Lung (tissue), 12 donors: Measurements from ENCODE around the gene ARID5B. TPM values are rescaled to one million over a fixed set of nuclear protein-coding genes. Genes with fewer than 3 reads are reported as not detected.
A peak's percentile ranks its signal among the peaks of the same experiment; 100 is the strongest.

ENCODE experiments used
- ATAC-seq: fragments of 200-7000 bp; cut with Tn5 transposase; one replicate; pipeline ENCODE4 v1.9.1; 2020; ENCODE audit warnings: moderate number of reproducible peaks; ENCODE audit not compliant: insufficient read depth, low FRiP score
- DNase-seq, 3 donors: peaks; one replicate each; pipeline ENCODE4 v3.0.0-alpha.2; 2013 to 2017
- H3K27ac ChIP-seq, 2 donors: one replicate each; pipeline ENCODE4 v1.5.1; 2013; ENCODE audit warnings: mild to moderate bottlenecking in 2 of 2, moderate library complexity in 2 of 2, control low read depth in 1 of 2, inconsistent platforms in 1 of 2, low read depth in 1 of 2, low read length in 1 of 2
- H3K27me3 ChIP-seq, 3 donors: one replicate each; pipeline ENCODE4 v1.5.1; 2013; ENCODE audit warnings: low read length in 2 of 3; ENCODE audit not compliant: control insufficient read depth in 3 of 3, insufficient read depth in 3 of 3
- H3K36me3 ChIP-seq, 4 donors: one replicate each; pipeline ENCODE4 v1.5.1; 2013; ENCODE audit warnings: low read length in 4 of 4, mild to moderate bottlenecking in 1 of 4, moderate library complexity in 1 of 4; ENCODE audit not compliant: control insufficient read depth in 4 of 4, insufficient read depth in 4 of 4
- H3K4me1 ChIP-seq, 5 donors: one replicate each; pipeline ENCODE4 v1.5.1; 2013; ENCODE audit warnings: low read length in 5 of 5, mild to moderate bottlenecking in 2 of 5, moderate library complexity in 1 of 5; ENCODE audit not compliant: control insufficient read depth in 5 of 5, insufficient read depth in 5 of 5
- H3K4me3 ChIP-seq: one replicate; pipeline ENCODE4 v1.5.1; 2013; ENCODE audit warnings: mild to moderate bottlenecking, control low read depth, moderate library complexity
- H3K9ac ChIP-seq, 2 donors: one replicate each; pipeline ENCODE4 v1.5.1; 2013; ENCODE audit warnings: low read length in 2 of 2, control low read depth in 1 of 2; ENCODE audit not compliant: insufficient read depth in 1 of 2
- H3K9me3 ChIP-seq, 4 donors: one replicate each; pipeline ENCODE4 v1.5.1; 2013; ENCODE audit warnings: low read length in 3 of 4, mild to moderate bottlenecking in 1 of 4, moderate library complexity in 1 of 4; ENCODE audit not compliant: control insufficient read depth in 4 of 4, insufficient read depth in 3 of 4
- CTCF ChIP-seq: IDR thresholded peaks from 2 replicates; pipeline ENCODE4 v1.5.1; 2012; ENCODE audit warnings: mild to moderate bottlenecking; ENCODE audit errors: control extremely low read depth, extremely low read depth
- WGBS, 2 donors: extraction: QIAGEN DNeasy Blood & Tissue Kit; methylation state at CpG; one replicate each; pipeline ENCODE4 v1.1.7; 2013; 5-methylcytosine and 5-hydroxymethylcytosine counted together
- polyA plus RNA-seq, 2 donors: library from polyadenylated mRNA; stranded (reverse); fragments of 200-250 nt; gene quantifications; one replicate each; pipeline ENCODE4 v1.2.1, GENCODE V29; 2013
- total RNA-seq, 2 donors: library from RNA; depleted of rRNA in 1 of 2; stranded (reverse); fragments of >200 nt in 1 of 2; gene quantifications; one replicate each; pipeline ENCODE4 v1.2.1, GENCODE V29; 2014 to 2021
- donor health status: control.
- donor health status: control.
- donor health status: Bipolar disorder and iron deficiency.
- donor health status: healthy.
- donor health status: DM: yes; HTN: yes; CAD: no.

The ARID5B gene
- total and polyA plus RNA-seq, 4 donors, result 7.8 to 95.3 (median 22.0) TPM

DNA sequence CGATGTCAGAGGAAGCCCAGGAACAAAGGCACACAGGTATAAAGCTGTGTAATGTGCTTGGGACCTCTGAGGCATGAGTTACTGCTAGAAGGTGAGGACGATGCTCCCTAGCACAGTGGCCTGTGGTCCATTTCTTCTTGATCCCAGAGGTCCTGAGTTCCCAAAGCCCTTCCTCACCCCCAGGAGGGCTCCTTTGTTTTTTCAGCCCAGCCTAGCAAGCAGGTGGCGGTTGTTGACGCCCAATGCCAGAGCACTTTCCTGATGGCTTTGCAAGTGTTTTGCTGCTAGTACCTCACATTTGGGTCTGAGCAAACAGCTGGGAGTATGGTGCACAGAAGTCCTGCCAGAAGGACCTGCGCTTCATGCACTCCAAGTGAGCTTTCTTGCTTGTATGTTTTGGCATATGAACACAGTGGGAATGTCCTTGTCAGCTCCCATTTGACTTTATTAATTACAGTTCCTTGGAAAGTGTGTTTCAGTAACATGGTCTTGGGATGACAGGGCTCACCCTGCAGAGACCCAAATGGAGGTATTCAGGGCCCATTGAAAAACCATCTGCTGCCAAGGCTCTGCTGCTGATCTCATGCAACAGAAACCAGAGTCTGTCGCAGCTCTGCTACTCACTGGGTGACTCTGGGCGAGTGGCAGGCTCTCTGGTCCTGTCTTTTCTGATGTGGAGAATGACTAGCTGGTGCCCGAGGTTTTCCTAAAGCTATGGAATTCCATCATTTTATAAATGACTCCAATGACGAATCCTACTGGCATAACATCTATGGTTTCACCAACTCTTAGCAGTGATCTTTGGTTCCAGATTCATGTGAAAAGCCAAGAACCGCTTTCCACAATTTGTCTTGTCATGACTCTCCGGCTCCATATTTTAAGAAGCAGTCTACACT lies 134.9 kb downstream of the ARID5B start:
- Histone ChIP-seq H3K4me3 (no peak overlapping the region), H3K27me3 (no peaks in the 10 kb centered on the region), H3K9ac (peak overlapping the region in 1 of 2 donors; percentile 52), H3K27ac (peak overlapping the region in 1 of 2 donors; percentile 60), H3K4me1 (peaks cover 5 to 40% (median 20%) of the 10 kb centered on the region in 5 donors), H3K36me3 (no peaks in the 10 kb centered on the region), H3K9me3 (peaks cover 0 to 2% (median 0%) of the 10 kb centered on the region in 4 donors)
- ATAC-seq, result no peak
- 84 to 91% methylated on average over 11 of the region's 11 CpGs for WGBS, 2 donors
- DNase-seq, result no peak
- TF ChIP-seq CTCF, result no peak

GRCh38 chr10:62037166-62037831 lies 135.8 kb downstream of the ARID5B start:
- H3K4me3 ChIP-seq, result no peak overlapping the region
- H3K9ac ChIP-seq, result peak overlapping the region in 1 of 2 donors; percentile 52
- H3K36me3 ChIP-seq, result no peaks in the 10 kb centered on the region
- ATAC-seq (no peak), DNase-seq (peak in 1 of 3 donors; percentile 50)
- H3K9me3 ChIP-seq, result peaks cover 0 to 2% (median 0%) of the 10 kb centered on the region in 4 donors
- H3K27ac ChIP-seq, result peak overlapping the region in 1 of 2 donors; percentile 22
- peaks cover 5 to 43% (median 20%) of the 10 kb centered on the region in 5 donors for H3K4me1 ChIP-seq
- no peaks in the 10 kb centered on the region for H3K27me3 ChIP-seq
- 62 to 66% methylated on average over 8 of the region's 8 CpGs for WGBS, 2 donors
- TF ChIP-seq CTCF, result no peak

- Histone ChIP-seq H3K27me3 (no peaks in the 10 kb centered on the region), H3K9ac (no peak overlapping the region), H3K27ac (peak overlapping the region in 1 of 2 donors; percentile 25), H3K4me3 (no peak overlapping the region), H3K36me3 (no peaks in the 10 kb centered on the region), H3K4me1 (peaks cover 5 to 43% (median 20%) of the 10 kb centered on the region in 5 donors), H3K9me3 (peaks cover 0 to 2% (median 0%) of the 10 kb centered on the region in 4 donors)
- peak in 1 of 3 donors; percentile 50 for DNase-seq
- no peak for ATAC-seq
- no peak for TF ChIP-seq CTCF
Observed at GRCh38 chr10:62037890-62038608, 136.6 kb downstream of the ARID5B start.
